HG02884 (cell line): Measurements from ENCODE around the gene ROBO1.
"Not testable (repeated sequence)": the region's sequence is repeated elsewhere in the genome, so short reads cannot be mapped to it uniquely, and the experiment has no call there.

ENCODE experiments used
- ATAC-seq: cut with Tn5 transposase; IDR thresholded peaks from one replicate; pipeline ENCODE4 v1.9.1; 2021; ENCODE audit warnings: mild to moderate bottlenecking, moderate library complexity; ENCODE audit not compliant: unreplicated experiment

ROBO1 gene

DNA sequence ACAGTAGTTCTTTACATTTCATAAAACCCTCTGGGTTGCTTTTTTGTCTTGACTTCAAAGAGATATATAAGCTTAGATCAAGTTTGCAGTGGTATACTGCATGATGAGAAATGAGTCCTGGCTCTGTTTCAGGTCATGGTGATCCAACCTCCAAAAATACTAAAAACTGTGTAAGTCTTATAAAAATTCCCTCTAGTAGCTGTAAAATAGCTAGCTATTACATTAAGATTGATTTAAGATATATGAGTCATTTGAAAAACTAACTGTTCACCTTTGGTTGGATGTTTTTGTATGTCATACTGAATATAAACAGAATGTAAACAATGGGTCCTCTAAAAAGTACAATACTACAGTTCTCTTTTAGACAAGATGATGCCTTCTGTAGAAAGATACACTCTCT lies 879.2 kb downstream of the ROBO1 start:
- no peak for ATAC-seq

- no peak for ATAC-seq
Measured at GRCh38 chr3:78887547-78888011, 880.2 kb downstream of the ROBO1 start.

DNA sequence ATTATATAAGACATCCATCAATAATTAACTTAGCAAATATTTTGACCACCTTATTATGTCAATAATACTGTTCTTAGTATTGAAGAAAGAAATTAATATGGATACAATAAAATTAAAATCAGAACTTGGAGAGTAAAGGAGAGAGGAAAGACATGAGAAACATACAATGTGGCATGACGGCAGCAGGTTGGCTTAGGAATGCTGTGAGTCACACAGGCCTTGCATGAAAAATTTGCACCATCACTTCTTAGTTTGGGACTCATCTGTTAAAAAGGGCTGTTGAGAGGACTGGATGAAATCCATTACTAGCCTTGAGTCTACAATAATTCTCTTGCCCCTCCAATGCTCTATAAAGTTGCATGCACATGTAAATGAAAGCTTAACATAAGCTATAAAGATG lies 880.8 kb downstream of the ROBO1 start:
- ATAC-seq: no peak

- ATAC-seq: not testable (repeated sequence)
Measured at GRCh38 chr3:78884567-78884966, 883.2 kb downstream of the ROBO1 start.

GRCh38 chr3:78882251-78882650 lies 885.5 kb downstream of the ROBO1 start:
- ATAC-seq: no peak

DNA sequence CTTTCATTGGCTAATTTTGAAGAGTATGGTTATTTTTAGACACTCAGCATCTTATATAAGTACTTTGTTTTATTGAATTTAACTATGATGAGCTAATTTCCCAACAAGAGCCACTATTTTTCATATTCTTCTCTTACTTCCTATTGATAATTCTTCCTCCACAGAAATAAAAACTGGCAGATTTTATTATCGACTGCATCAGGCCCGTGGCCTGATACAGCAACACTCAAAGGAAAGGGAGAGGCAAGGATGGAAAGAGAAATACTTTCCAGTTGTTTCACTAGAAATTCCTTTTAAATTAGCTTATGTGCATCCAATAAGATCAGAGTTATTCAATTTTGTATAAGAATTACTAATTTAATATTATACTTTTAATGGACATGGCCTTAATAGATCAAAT lies 886.3 kb downstream of the ROBO1 start:
- ATAC-seq: no peak

GRCh38 chr3:78880603-78881461 lies 887.0 kb downstream of the ROBO1 start:
- ATAC-seq: no peak

DNA sequence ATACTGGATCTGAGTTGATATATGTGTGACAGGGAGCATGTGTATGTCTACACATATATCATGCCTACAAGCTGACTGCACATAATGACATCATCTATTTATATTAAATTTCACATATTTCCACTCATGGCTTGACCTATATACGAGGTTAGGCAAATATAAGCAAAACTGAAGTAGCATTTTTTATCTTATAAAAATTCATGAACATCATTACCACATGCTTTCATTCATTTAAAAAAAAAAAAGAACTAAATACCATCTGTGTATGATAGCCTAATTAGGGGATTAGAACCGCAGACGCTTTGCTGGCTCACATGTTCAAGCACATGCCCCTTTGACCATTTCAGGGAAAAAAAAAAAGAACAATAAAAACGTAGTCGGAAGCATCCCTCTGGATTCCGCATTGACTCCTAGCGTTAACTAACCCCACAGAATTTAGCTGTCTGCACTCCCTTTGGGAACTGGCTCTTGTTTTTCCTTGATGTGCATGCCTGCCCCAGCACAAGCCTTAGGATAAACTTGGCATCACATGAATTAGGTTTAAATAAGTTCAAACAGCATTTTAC lies 888.4 kb downstream of the ROBO1 start:
- ATAC-seq: no peak

- no peak for ATAC-seq
Measured at GRCh38 chr3:78878789-78879188, 889.0 kb downstream of the ROBO1 start.

DNA sequence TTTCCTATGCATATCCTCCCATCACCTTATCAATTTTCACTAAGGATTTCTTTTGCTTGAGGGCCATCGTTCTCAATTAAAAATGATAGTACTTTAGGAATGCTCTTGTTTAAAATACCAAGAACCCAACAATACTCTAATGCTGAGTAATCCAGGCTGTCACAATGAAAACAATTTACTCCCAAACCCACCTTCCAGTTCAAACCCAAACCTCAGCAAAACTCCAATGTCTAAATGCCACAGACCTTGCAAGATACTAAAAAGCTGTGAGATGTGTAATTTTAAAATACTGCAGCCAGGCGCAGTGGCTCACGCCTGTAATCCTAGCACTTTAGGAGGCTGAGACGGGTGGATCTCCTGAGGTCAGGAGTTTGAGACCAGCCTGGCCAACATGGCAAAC lies 889.8 kb downstream of the ROBO1 start:
- no peak for ATAC-seq

GRCh38 chr3:78875851-78876250 lies 891.9 kb downstream of the ROBO1 start:
- ATAC-seq: no peak

GRCh38 chr3:78875436-78875835 lies 892.4 kb downstream of the ROBO1 start:
- no peak for ATAC-seq

- no peak for ATAC-seq
Measured at GRCh38 chr3:78873641-78874040, 894.2 kb downstream of the ROBO1 start.

GRCh38 chr3:78872195-78872594 lies 895.6 kb downstream of the ROBO1 start:
- ATAC-seq: no peak

DNA sequence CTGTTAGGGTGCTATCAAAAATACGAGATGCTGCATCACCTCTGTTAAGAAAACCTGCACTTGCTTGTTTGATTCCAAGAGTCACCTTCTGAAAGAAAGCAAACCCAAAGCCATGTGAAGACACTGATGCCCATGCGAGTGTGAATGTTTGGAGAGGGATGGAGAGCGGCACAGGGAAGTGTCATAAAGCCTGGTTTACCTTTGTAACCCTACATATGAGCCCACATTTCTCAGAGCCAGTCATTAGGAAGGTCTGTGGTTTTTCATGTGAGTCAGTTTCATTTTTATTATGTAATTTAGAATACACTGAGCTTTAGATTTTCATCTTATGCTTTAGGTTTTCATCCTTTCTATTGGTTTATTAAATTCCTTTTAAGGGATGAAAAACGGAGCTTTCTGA lies 896.8 kb downstream of the ROBO1 start:
- no peak for ATAC-seq

DNA sequence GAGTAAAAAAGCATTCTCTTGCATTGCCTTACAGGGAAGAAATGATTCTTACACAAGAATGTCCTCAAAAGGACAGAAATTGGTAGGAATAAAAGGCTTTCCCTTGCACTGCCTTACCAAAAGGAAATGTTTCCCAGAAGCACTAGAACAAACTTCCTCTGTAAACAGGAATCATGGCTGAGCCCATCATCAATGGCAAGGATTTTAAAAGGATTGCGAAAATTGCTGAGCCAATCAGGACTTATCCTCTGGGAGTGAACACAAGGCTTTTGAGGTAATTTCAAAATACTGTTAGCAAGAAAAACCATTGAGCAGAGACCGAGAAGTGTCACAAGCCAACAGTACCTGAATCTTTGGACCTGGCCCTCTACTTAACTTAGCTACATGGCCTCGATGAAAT lies 897.3 kb downstream of the ROBO1 start:
- no peak for ATAC-seq

GRCh38 chr3:78868570-78868969 lies 899.2 kb downstream of the ROBO1 start:
- ATAC-seq: no peak

GRCh38 chr3:78867409-78868372 lies 900.1 kb downstream of the ROBO1 start:
- no peak for ATAC-seq

GRCh38 chr3:78863306-78864203 lies 904.2 kb downstream of the ROBO1 start:
- ATAC-seq: no peak

DNA sequence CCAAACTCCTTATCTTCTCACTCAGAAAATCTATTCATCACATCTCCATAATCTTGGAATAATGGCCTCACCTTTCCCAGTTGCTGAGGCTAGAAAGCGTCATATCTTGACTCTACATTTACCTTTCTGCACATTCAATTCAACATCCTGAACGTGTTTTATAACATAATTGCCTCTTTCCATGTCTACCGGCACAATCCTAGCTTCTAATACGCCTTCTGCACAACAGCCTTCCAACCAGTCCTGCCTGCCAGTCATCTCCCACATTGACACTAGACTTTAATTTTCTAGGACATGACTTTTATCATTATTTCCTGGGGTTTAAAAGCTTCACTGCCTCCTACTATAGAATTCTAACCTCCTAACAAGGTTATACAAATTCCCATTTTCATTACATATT lies 906.6 kb downstream of the ROBO1 start:
- no peak for ATAC-seq
